Measurements from ENCODE around the gene TC2N.

- TF ChIP-seq EZH2 (IDR thresholded peaks at IDR 0.05) (no peak), POLR2AphosphoS5 (IDR thresholded peaks at IDR 0.05; ENCODE audit: borderline replicate concordance, low read depth, low read length) (no peak), FOXP2 (optimal IDR thresholded peaks at IDR 0.05; ENCODE audit: control extremely low read depth, extremely low read length, insufficient read depth) (no peak)
Observed at GRCh38 chr14:91899806-91900205, 32.5 kb upstream of the TC2N start.

Data from SK-N-MC (cell line).